GM18907 (cell line): ENCODE data around the gene CASP8.
"Not testable (repeated sequence)": the region's sequence is repeated elsewhere in the genome, so short reads cannot be mapped to it uniquely, and the experiment has no call there.

Experiments used
- ATAC-seq: cut with Tn5 transposase; IDR thresholded peaks from one replicate; pipeline ENCODE4 v1.9.1; 2021; ENCODE audit warnings: mild to moderate bottlenecking, moderate library complexity; ENCODE audit not compliant: unreplicated experiment

Gene CASP8

GRCh38 chr2:201266629-201267028, 6.3 kb downstream of the CASP8 start:
- ATAC-seq = no peak

DNA sequence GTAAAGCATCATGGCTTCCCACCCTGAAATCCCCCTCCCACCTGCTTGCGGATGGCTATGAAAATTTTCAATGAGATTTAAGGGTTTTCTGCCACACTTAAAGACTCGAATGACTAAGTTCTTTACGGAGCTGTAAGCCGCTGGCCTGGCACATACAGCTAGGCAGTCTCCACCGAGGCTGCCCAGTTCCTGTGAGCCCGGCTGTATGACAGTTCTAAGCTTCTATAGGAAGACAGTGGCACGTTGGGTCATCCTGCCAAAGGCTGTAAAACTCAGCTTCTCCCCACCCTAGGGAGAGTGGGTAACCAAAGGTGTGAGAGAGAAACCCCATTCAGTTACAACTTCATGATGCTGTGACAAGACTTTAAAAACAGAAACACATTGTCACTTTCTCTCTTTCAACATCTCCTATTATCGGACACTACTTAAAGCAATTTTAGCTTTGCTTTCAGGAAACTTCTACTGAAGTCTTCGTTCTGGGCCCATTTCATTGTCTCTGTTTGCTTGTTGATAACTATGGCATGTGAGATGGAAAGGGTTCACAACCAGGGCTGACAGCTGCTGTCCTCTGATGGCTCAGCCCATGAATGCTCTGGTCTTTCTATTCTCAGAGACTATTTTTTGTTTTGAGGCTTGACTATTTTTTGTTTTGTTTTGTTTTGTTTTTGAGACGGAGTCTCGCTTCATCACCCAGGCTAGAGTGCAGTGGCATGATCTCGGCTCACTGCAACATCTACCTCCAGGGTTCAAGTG, 7.1 kb downstream of the CASP8 start:
- ATAC-seq = no peak

- ATAC-seq = no peak
Observed at GRCh38 chr2:201269764-201270163, 9.4 kb downstream of the CASP8 start.

GRCh38 chr2:201270293-201271001, 10.1 kb downstream of the CASP8 start:
- no peak for ATAC-seq

GRCh38 chr2:201271917-201272316, 11.6 kb downstream of the CASP8 start:
- no peak for ATAC-seq

DNA sequence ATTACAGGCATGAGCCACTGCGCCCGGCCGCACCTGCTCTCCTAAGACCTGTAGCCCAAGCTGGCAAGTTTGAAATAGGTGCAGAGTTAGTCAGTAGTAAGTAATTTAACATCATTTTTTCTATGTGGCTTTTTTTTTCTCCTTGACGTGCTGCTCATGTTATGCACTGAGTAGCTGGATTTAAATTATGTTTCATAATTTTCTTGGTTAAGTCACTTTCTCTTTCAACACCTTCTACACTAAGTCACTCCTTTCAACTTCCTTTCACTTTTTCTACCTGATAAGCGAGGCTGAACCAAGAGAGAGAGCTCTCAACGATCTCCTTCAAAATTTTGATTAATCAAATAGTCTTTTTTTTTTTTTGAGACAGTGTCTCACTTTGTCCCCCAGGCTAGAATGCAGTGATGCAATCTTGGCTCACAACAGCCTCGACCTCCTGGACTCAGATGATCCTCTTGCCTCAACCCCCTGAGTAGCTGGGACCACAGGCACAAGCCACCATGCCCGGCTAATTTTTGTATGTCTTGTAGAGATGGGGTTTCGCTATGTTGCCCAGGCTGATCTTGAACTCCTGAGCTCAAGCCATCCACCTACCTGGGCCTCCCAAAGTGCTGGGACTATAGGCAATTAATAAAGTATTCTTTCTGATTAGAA, 13.1 kb downstream of the CASP8 start:
- no peak for ATAC-seq

DNA sequence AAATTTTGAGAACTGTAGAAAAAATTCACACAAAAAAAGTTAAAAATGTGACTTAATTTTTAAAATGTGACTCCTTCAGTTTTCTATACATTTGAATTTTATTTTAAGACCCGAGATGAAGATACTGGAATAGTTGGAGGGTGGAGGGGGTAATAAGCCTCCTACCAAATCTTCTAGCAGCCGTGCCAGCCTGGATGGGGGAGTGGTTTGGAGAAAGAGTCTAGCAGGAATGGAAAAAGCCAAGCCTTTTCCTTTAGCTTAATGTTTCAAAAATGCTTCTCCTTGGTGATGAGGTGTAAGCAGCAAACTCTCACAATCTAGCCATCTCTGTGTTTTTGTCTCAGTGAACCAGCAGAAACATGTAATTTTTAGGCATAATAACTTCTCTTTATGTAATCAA, 14.7 kb downstream of the CASP8 start:
- ATAC-seq = no peak

- no peak for ATAC-seq
Observed at GRCh38 chr2:201275990-201276389, 15.7 kb downstream of the CASP8 start.

DNA sequence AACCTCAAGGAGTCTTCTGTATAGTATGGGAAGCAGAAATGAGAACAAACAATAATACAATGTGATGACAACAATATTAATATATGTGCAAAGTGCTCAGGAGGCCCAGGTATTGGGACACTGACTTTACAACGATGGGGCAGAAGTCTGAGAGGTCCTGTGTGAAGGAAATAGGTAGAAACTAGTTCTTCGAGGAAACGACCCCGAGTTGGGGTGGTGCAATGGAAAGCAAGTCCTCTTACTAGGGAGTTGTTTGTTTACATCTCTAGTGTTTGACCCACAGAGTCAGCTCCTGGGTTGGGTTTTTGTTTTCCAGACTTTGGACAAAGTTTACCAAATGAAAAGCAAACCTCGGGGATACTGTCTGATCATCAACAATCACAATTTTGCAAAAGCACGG, 16.2 kb downstream of the CASP8 start:
- no peak for ATAC-seq

DNA sequence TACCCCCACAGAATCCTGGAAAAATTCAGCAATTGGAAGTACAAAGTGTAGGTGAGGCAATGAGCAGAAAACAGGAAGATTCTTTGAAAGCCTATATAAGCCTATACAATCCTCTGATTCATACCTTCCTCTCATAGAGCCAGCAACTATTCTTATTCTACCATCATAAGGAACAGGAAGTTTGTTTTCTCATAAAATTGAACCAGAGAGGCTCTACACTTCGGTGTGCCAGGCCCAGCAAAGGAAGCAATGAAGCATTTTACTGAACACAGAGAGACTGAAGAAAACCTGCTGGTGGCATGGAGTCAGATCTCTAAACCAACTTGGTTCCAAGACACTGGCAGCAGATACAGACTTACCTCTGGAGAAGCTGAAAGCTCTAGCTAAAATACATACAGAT, 18.7 kb downstream of the CASP8 start:
- no peak for ATAC-seq

DNA sequence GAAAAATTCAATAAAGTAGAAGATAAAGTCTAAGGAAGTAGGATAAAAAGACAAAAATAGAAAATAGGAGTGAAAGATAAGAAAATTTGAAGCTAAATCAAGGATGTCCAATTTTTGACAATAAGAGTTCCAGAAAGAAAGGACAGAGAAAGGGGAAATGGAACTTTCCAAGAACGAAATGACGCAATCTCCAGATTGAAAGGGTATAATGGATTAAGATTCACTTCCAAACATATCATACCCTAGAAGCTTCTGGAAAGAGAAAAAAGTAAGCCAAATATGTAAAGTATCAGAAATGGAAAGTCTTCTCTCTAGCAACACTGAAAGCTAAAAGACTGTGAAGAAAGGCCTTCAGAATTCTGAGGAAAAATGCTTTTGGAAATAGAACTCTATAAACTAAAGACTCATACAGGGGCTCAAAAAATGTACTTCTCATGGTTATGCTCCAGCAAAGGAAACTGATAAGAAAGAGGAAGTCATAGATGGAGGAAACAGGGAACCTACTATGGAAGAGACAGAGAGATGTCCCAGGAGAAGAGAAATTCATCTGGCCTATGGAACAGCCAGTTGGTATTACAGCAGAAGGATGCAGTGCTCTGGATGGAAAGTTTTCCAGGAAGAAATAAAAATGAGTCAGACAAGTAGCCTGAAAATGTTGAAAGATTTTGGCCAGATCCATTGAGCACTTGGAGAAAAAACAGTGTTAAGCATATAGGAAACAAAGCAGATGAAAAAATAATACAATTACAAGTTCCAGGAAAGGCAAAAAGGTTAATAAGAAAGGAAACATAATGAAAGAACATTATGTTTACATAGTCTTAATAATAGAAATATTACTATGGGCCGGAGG, 20.1 kb downstream of the CASP8 start:
- ATAC-seq = no peak

DNA sequence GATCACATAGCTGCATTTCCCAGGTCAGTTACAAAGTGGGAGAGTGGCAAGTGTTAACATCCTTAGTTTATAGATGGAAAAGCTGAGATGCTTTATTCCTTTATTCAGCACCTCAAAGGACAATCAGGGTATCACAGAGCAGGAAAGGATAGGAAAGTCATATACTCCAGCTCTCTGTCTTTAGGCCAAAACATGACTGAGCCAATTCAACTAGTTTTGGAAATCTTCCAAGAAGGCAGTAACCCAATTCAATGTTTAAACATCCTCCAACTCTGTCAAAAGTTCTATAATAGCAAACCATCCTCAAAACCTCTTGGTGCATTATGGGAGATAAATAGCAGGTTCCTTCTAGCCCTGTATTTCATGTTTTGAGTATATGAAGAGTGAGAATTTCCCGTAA, 25.2 kb downstream of the CASP8 start:
- ATAC-seq = no peak

GRCh38 chr2:201290457-201291148, 30.3 kb downstream of the CASP8 start:
- ATAC-seq = not testable (repeated sequence)

GRCh38 chr2:201298462-201299052, 38.2 kb downstream of the CASP8 start:
- no peak for ATAC-seq

DNA sequence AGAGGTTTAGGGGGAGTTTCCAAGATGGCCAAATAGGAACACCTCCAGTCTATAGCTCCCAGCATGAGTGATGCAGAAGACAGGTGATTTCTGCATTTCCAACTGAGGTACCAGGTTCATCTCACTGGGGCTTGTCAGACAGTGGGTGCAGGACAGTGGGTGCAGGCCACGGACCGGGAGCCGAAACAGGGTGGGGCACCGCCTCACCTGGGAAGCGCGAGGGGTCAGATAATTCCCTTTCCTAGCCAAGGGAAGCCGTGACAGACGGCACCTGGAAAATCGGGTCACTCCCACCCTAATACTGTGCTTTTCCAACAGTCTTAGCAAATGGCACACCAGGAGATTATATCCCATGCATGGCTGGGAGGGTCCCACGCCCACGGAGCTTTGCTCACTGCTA, 39.6 kb downstream of the CASP8 start:
- not testable (repeated sequence) for ATAC-seq

GRCh38 chr2:201307876-201308275, 47.5 kb downstream of the CASP8 start:
- ATAC-seq = no peak

DNA sequence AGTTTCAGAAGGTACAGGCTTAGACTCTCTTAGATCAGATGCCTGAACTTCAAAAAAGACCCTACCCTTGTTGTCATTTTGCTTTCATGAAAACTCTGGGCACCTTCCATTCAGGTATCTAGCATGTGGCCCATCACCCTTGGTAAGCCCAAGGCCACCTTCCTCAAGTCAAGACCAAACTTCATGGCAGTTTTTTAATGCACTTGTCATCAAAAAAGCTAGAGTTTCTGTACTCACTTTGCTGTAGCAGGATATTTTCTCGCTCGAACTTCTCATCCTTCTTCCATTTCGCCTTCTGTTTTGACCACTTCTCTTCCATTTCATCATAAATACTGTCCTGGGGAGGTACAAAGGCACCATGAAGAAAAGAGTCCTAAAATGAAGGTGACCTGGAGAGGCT, 48.6 kb downstream of the CASP8 start:
- ATAC-seq = no peak

GRCh38 chr2:201313362-201313761, 53.0 kb downstream of the CASP8 start:
- ATAC-seq = no peak

GRCh38 chr2:201319511-201319910, 59.2 kb downstream of the CASP8 start:
- no peak for ATAC-seq

GRCh38 chr2:201320257-201320656, 59.9 kb downstream of the CASP8 start:
- ATAC-seq = no peak
